Stimulated activated effector memory CD8-positive, alpha-beta T cell treated with anti-CD3 and anti-CD28 coated beads, Interleukin-12 subunit alpha, Interleukin-12 subunit beta, amount 100 ng/mL, for 72 hours (primary cell): ENCODE data around the gene ISG15.
A peak's percentile ranks its signal among the peaks of the same experiment; 100 is the strongest.
"Not testable (repeated sequence)": the region's sequence is repeated elsewhere in the genome, so short reads cannot be mapped to it uniquely, and the experiment has no call there.

Source experiments
- ATAC-seq: fragments of 150-1000 bp; cut with Tn5 transposase; 2 replicates; pipeline ENCODE4 v1.10.0; 2021
- DNase-seq, 2 donors: peaks; one replicate each; pipeline ENCODE4 v3.0.0; 2021 to 2022; ENCODE audit warnings: low spot score in 2 of 2
- H3K27ac Mint-ChIP-seq: one replicate; pipeline ENCODE4 v1.8.0; 2022; ENCODE audit warnings: mild to moderate bottlenecking, mixed read lengths
- H3K36me3 Mint-ChIP-seq: one replicate; pipeline ENCODE4 v1.8.0; 2022; ENCODE audit warnings: mild to moderate bottlenecking, mixed read lengths
- H3K4me1 Mint-ChIP-seq: one replicate; pipeline ENCODE4 v1.8.0; 2022; ENCODE audit warnings: mixed read lengths
- H3K4me3 Mint-ChIP-seq: one replicate; pipeline ENCODE4 v1.8.0; 2022; ENCODE audit warnings: mild to moderate bottlenecking, mixed read lengths
- H3K9me3 Mint-ChIP-seq: one replicate; pipeline ENCODE4 v1.8.0; 2022; ENCODE audit warnings: mixed read lengths

The ISG15 gene

DNA sequence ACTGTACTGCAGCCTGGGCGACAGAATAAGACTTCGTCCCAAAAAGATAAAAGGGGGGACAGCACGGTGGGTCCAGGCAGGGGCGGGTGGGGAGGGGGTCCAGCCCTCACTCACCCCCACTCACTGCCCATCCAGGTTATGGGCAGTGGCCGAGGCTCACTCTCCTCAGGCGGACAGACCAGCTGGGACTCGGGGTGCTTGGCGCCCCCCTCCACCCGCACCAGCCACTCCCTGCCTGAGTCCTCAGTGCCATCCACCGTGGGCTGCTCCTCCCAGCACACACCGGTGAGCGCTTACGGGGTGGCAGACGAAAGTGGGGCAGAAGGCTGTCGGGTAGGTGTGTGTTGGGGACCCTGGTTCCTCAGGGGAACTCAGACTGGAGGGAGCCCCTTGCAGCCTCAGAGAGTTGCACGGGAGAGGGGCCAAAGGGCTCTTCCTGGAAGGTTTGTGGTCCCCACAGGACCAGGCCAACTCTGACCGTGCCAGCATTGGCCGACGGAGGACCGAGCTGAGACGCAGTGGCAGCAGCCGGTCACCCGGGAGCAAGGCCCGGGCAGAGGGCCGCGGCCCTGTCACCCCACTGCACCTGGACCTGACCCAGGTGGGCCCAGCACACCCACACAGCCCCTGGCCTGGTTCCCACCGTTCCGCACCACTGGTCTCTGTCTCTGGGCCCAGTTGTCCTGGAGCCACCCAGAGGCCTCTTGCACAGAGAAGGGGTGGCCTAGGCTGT is 40.4 kb upstream of the ISG15 start:
- peaks cover 6% of the 10 kb centered on the region for H3K4me1 Mint-ChIP-seq
- no peaks in the 10 kb centered on the region for H3K36me3 Mint-ChIP-seq
- DNase-seq: no peak
- no peak for ATAC-seq
- no peak overlapping the region for H3K4me3 Mint-ChIP-seq
- H3K9me3 Mint-ChIP-seq: no peaks in the 10 kb centered on the region
- no peak overlapping the region for H3K27ac Mint-ChIP-seq

DNA sequence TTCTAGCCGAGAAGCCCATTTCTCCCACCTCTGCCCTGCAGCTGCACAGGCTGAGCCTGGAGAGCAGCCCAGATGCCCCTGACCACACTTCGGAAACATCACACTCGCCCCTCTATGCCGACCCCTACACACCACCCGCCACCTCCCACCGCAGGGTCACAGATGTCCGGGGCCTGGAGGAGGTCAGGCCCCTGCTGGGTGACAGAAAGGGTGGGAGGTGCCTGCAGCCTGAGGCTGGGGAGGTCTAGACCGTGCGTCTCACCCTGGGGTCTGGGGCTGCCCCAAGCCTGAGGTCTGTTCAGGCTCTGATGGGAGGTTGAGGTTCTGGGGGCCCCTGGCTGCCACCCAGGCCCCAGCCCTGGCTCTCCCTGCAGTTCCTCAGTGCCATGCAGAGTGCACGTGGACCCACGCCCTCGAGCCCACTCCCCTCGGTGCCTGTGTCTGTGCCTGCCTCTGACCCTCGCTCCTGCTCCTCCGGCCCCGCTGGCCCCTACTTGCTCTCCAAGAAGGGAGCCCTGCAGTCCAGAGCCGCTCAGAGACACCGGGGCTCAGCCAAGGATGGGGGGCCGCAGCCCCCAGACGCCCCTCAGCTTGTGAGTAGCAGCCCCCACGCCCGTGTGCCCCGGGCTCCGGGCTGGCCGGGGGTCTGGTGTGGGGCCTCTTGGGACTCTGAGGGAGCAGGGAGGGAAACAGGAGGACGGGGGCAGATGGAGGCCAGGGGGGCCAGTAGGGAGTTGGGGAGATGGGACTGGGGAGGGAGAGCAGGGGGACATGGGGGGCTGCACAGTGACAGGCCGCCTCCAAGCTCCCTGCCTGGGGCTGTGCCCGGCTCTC is 39.6 kb upstream of the ISG15 start:
- ATAC-seq (no peak), DNase-seq (no peak)
- Mint-ChIP-seq H3K9me3 (no peaks in the 10 kb centered on the region), H3K36me3 (no peaks in the 10 kb centered on the region), H3K4me1 (peaks cover 6% of the 10 kb centered on the region), H3K27ac (no peak overlapping the region), H3K4me3 (no peak overlapping the region)

DNA sequence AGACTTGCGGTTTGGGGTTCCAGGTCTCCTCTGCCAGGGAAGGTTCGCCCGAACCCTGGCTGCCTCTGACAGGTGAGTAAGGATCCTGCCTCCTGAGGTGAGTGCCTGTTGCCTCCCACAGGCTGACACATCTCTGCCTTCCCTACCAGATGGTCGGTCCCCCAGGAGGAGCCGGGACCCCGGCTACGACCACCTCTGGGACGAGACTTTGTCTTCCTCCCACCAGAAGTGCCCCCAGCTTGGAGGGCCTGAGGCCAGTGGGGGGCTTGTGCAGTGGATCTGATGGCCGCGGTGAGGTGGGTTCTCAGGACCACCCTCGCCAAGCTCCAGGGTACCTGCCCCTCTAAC is 39.0 kb upstream of the ISG15 start:
- Mint-ChIP-seq H3K27ac (no peak overlapping the region), H3K4me3 (no peak overlapping the region), H3K9me3 (no peaks in the 10 kb centered on the region), H3K4me1 (peaks cover 6% of the 10 kb centered on the region), H3K36me3 (no peaks in the 10 kb centered on the region)
- no peak for ATAC-seq
- no peak for DNase-seq

DNA sequence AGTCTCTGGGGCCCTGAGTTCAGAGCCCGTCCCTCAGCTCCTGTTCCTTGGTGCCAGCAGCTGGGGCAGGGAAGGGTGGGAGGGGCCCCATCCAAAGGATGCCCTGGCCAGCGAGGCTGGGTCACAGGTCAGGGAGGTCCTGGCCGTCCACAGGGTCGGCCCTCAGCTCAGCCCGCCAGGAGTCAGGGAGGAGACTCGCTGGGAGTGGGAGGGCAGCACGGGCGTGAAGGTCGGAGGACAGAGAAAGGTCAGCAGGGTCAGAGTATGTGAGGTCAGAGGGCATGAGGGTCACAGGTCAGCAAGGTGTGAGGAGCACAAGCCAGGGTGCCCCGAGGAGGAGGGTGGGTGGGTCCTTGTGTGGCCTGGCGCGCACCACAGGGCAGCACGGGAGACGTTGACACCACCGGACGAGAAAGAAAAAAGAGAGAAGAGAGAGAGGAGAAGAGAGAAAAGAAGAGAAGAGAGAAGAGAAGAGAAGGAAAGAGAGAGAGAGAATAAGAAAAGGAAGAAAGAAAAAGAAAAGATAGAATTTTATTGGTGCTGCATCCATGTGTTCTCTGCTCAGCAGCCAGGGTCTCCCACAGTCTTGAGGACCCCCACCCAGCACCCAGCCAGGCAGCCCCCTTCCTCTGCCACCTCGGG is 38.5 kb upstream of the ISG15 start:
- Mint-ChIP-seq H3K4me3 (no peak overlapping the region), H3K27ac (no peak overlapping the region), H3K9me3 (no peaks in the 10 kb centered on the region)

DNA sequence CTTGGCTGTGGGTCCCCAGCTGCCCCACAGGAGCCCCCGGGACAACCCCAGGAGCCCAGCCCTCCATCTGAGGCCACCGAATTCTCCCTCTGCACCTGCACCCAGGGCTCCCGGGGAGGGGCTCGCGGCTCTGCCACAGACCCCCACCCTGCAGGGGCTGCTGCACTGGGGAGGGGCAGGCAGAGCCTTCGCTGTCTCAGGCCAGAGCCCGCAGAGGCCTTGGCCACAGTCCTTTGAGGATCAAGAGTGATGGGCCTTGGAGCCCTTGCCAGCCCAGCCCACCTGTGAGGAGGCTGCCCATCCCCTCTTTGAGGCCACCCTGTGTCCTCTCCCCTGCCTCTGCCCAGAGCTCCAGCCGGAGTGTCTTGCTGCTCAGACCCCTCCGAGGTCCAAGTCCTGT is 37.9 kb upstream of the ISG15 start:
- no peaks in the 10 kb centered on the region for H3K36me3 Mint-ChIP-seq
- H3K9me3 Mint-ChIP-seq: no peaks in the 10 kb centered on the region
- no peak overlapping the region for H3K27ac Mint-ChIP-seq
- ATAC-seq (no peak), DNase-seq (no peak)
- peaks cover 6% of the 10 kb centered on the region for H3K4me1 Mint-ChIP-seq
- peak overlapping the region; percentile 46 for H3K4me3 Mint-ChIP-seq

More for the DNA sequence above, 38.5 kb upstream of the ISG15 start:
- H3K4me1 Mint-ChIP-seq: peaks cover 6% of the 10 kb centered on the region
- ATAC-seq: no peak
- DNase-seq: no peak
- no peaks in the 10 kb centered on the region for H3K36me3 Mint-ChIP-seq

DNA sequence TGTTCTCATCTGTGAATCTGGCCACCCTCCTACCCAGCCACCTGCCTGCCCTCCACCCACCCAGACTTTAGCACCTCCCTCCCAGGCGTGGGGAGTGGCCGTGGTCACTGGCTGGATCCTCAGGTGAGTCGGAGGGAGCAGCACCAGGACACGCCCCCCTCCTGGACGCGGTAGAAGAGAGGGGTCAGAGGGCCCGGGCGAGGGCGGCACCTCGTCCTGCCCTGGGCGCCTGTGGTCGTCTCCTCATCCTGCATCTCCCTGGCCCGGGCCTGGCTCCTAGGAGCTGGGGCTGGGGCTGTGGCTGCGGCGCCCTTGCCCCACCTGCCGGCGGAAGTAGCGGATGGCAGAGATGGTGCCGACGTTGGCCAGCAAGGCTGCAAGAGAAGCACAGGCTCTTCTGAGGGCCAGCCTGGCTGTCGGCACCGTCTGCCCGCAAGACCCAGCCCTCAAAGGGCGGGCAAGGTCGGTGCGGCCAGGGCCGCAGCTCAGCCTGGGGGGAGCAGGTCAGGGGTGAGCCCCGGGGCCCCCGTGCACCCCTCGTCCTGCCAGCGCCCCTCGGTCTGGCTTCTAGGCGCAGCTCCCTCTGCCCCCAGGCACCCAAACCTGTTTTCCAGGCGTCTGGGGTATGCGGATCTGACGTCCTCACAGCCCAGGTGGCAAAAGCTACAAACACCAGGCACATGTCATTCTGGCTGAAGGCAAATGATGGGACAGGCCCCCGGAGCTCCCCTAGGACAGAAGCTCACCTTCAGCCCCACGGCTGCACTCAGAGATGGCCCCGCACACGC is 37.2 kb upstream of the ISG15 start:
- no peaks in the 10 kb centered on the region for H3K9me3 Mint-ChIP-seq
- no peaks in the 10 kb centered on the region for H3K36me3 Mint-ChIP-seq
- no peak overlapping the region for H3K27ac Mint-ChIP-seq
- ATAC-seq (peak; percentile 85), DNase-seq (peak; percentile 57 to 77)
- peaks cover 6% of the 10 kb centered on the region for H3K4me1 Mint-ChIP-seq
- peak overlapping the region; percentile 46 for H3K4me3 Mint-ChIP-seq

DNA sequence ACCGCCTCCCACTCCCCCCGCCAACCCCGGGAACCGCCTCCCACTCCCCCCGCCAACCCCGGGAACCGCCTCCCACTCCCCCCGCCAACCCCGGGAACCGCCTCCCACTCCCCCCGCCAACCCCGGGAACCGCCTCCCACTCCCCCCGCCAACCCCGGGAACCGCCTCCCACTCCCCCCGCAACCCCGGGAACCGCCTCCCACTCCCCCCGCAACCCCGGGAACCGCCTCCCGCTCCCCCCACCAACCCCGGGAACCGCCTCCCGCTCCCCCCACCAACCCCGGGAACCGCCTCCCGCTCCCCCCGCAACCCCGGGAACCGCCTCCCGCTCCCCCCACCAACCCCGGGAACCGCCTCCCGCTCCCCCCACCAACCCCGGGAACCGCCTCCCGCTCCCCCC is 36.5 kb upstream of the ISG15 start:
- H3K36me3 Mint-ChIP-seq, ATAC-seq, H3K9me3 Mint-ChIP-seq, H3K4me3 Mint-ChIP-seq, H3K27ac Mint-ChIP-seq, DNase-seq, H3K4me1 Mint-ChIP-seq: not testable (repeated sequence)

DNA sequence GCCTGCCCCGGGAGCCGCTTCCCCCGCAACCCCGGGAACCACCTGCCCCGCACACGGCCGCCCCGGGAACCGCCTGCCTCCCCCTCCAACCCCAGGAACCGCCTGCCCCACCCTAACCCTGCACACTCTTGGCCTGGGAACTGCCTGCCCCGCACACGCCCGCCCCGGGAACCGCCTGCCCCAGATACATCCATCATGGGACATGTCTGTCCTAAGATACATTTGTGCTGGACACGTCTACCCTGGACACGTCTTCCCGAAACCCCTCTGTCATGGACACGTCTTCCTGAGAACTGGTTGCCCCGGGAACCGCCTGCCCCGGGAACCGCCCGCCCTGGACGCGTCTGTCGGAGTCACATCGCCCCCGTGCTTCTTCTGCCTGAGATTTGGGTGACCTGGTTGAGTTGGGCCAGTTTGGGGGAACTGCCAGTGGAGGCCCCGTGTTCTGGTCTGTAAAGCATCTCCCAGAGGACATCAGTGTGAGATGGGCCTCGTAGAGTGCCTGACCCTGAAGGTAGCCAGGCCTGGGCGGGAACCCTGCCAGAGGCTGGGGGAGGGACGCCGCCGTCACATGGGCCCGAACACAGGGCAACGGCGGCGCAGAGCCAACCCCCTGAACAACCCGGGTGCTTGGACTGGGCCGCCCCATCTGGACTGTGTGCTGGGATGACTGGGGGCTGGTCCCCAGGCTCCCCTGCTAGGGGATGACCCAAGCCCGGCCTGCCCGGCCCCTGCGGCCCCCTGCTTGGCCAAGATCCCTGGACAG is 35.0 kb upstream of the ISG15 start:
- Mint-ChIP-seq H3K9me3 (no peaks in the 10 kb centered on the region), H3K4me1 (peaks cover 6% of the 10 kb centered on the region), H3K36me3 (no peaks in the 10 kb centered on the region), H3K4me3 (no peak overlapping the region), H3K27ac (peak overlapping the region; percentile 45)
- DNase-seq (no peak), ATAC-seq (no peak)

DNA sequence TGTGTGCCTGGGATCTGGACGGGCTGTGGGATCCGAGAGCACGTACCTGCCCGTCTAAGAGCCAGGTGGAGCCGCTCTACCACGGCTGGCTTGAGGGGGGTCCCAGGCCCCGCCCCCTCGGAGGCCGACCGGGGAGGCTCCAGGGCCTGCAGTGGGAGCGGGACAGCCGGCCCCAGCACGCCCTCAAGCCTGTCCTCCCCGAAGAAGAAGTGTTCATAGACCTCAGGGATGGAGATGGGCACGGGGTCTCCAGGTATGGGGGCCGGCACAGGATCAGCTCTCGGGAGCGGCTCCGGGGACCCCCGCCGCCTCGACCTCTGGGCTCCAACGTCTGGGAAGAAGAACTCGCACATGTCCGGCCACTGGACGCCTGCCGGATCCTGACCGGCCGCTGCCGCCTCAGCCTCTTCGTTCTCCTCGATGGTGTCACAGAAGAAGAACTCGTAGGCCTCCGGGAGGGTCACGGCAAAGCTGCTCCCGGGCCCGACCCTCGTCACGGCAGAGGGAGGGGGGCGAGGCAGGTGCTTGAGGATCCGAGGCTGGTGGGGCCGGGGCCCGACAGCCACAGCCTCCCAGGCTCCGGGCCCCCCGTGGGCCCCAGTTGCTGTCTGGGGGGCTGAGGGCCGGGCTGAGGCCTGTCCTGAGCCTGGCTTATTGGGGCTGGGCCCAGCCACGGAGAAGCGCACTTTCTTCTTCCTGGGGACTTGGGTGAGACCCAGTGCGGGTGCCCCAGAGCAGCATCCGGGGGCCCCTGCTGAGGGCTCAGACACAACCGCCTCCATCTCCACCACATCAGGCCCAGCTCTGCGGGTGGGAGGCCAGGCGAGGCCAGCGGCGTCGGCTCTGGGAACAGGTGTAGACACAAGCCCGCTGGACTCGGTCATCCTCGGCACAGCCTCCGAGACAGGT is 34.2 kb upstream of the ISG15 start:
- H3K9me3 Mint-ChIP-seq: no peaks in the 10 kb centered on the region
- H3K4me1 Mint-ChIP-seq: peaks cover 6% of the 10 kb centered on the region
- DNase-seq: no peak
- no peak for ATAC-seq
- no peaks in the 10 kb centered on the region for H3K36me3 Mint-ChIP-seq
- H3K27ac Mint-ChIP-seq: no peak overlapping the region
- H3K4me3 Mint-ChIP-seq: no peak overlapping the region

DNA sequence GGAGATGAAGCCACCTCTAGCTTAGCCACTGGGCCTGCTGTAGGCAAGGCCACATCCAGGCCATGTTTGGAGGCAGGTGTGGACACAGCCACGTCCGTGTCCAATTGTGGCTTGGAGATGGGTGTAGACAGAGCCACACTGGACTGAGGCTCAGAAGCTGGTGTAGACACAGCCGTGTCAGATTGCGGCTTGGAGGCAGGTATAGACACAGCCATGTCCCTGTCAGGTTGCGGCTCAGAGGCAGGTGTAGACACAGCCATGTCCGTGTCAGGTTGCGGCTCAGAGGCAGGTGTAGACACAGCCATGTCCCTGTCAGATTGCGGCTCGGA is 33.6 kb upstream of the ISG15 start:
- Mint-ChIP-seq H3K27ac (no peak overlapping the region), H3K9me3 (no peaks in the 10 kb centered on the region), H3K4me3 (no peak overlapping the region), H3K36me3 (no peaks in the 10 kb centered on the region), H3K4me1 (peaks cover 6% of the 10 kb centered on the region)
- ATAC-seq (no peak), DNase-seq (no peak)

DNA sequence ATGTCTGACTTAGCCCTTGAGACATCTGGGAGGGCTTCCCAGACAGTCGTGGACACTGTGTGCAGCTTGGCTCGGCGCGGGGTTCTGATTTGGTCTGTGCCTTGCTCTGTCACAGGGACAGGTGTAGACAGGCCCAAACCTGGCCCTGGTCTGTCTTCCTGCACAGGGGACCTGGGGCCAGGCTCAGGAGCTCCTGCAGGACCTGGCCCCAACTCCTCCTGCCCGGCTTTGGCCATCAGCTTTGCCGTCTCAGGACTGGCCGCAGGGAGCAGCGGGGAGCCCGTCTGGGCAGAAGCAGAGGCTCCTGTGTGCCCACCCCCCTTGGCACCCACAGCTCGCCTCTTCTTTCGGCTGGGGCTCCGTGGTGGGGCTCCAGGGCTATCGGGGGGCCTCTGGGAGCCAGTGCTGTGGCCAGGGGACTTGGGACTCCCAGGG is 33.1 kb upstream of the ISG15 start:
- Mint-ChIP-seq H3K4me1 (peaks cover 6% of the 10 kb centered on the region), H3K27ac (no peak overlapping the region), H3K9me3 (no peaks in the 10 kb centered on the region), H3K4me3 (no peak overlapping the region), H3K36me3 (no peaks in the 10 kb centered on the region)
- no peak for DNase-seq
- no peak for ATAC-seq

DNA sequence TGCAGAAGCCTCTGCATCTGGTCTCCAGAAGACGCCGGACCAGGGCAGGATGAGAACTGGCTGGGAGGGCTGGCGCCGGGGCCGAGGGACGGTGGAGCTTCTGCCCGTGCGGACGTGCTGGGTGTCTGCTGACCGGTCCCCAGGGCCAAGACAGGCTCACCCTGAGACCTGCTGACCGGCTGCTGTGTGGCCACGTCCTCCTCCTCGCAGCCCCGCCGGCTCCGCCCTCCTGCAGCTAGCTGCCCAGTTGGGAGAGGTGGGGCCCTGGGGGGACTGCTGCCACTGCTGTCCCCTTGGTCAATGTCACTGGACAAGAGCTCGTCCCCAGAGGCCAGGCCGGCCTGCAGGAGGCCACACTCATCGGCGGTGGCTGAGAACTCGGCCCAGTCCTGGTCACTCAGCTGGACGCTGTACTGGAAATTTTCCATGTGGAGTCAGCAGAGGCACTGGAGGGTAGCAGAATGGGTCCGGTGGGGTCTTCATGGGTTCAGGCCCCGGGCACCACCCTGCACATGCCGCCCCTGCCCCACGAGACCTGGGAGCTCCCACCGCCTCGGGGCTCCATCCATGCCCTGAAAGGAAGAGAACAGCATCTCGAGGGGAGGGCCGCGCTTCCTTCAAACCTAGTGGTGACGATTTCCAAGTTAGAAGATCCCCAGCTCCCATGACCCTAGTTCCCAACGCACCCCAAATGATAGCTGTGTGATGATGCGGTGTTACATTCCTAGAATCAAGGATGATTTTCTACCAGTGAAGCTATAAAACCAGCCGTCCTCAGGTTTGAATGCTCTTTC is 32.5 kb upstream of the ISG15 start:
- H3K27ac Mint-ChIP-seq: no peak overlapping the region
- H3K4me3 Mint-ChIP-seq: no peak overlapping the region
- DNase-seq (no peak), ATAC-seq (no peak)
- H3K4me1 Mint-ChIP-seq: peaks cover 3% of the 10 kb centered on the region
- H3K36me3 Mint-ChIP-seq: no peaks in the 10 kb centered on the region
- no peaks in the 10 kb centered on the region for H3K9me3 Mint-ChIP-seq

DNA sequence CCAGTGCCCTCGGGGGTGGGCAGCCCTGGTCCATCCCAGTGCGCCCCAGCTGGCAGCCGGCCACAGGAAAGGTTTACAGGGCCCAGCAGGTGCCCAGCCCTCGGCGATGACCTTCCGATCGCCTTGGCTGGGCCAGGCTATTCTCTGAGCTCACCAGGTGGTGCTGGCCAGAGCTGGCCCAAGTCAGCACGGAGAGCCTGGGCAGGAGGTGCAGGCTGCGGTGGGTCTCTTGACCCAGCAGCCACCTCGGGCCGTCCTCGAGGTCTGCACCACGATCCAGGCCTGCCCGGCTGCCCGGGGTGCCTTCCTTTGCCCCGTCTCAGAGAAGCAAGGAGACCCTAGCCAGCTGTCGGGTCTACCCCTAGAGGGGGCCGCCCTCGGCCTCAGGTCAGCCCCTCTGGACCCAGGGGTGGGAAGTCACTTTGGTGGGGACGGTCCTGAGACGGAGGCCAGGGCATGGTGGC is 31.8 kb upstream of the ISG15 start:
- DNase-seq (no peak), ATAC-seq (no peak)
- Mint-ChIP-seq H3K4me3 (no peak overlapping the region), H3K4me1 (no peaks in the 10 kb centered on the region), H3K27ac (no peak overlapping the region), H3K9me3 (no peaks in the 10 kb centered on the region), H3K36me3 (no peaks in the 10 kb centered on the region)
